Stimulated activated CD4-positive, alpha-beta T cell treated with anti-CD3 and anti-CD28 coated beads, TNF-alpha, amount 100 ng/mL, for 24 hours (primary cell): Measurements from ENCODE around the gene XPO6.

Experiments
- DNase-seq, 3 experiments: peaks; one replicate each; pipeline ENCODE4 v3.0.0-alpha.2; 2020; ENCODE audit warnings: low read depth in 3 of 3

Gene XPO6

GRCh38 chr16:28062847-28063521 lies 148.8 kb downstream of the XPO6 start:
- DNase-seq = peak in 1 of 3 experiments; percentile 8

- no peak for DNase-seq
Observed at GRCh38 chr16:28062261-28062846, 149.4 kb downstream of the XPO6 start.

- DNase-seq = no peak
Observed at GRCh38 chr16:28061352-28062101, 150.2 kb downstream of the XPO6 start.

- no peak for DNase-seq
Observed at GRCh38 chr16:28059841-28060575, 151.8 kb downstream of the XPO6 start.

GRCh38 chr16:28058839-28059589 lies 152.8 kb downstream of the XPO6 start:
- peak in 1 of 3 experiments; percentile 9 for DNase-seq

- no peak for DNase-seq
Observed at GRCh38 chr16:28057949-28058348, 153.8 kb downstream of the XPO6 start.

- DNase-seq = no peak
Observed at GRCh38 chr16:28053461-28053860, 158.3 kb downstream of the XPO6 start.

GRCh38 chr16:28052274-28053128 lies 159.3 kb downstream of the XPO6 start:
- DNase-seq = no peak

GRCh38 chr16:28051486-28051885 lies 160.3 kb downstream of the XPO6 start:
- no peak for DNase-seq
